Fibroblast of mammary gland (primary cell): ENCODE data around the gene DNTT.

ENCODE experiments used
- DNase-seq: peaks from one replicate; pipeline ENCODE4 v3.0.0-alpha.2; 2010; ENCODE audit warnings: low read depth
- H3K4me3 ChIP-seq: 2 replicates; pipeline ENCODE4 v1.5.1; 2011; ENCODE audit warnings: low read depth, mild to moderate bottlenecking, low read length, moderate library complexity; ENCODE audit not compliant: control insufficient read depth
- TF ChIP-seq, protein P1 (sequence below): conservative IDR thresholded peaks from 2 replicates; pipeline ENCODE4 v1.5.1; 2011; ENCODE audit warnings: low read depth, low read length, inconsistent platforms; ENCODE audit not compliant: control insufficient read depth, insufficient read depth

Gene DNTT

DNA sequence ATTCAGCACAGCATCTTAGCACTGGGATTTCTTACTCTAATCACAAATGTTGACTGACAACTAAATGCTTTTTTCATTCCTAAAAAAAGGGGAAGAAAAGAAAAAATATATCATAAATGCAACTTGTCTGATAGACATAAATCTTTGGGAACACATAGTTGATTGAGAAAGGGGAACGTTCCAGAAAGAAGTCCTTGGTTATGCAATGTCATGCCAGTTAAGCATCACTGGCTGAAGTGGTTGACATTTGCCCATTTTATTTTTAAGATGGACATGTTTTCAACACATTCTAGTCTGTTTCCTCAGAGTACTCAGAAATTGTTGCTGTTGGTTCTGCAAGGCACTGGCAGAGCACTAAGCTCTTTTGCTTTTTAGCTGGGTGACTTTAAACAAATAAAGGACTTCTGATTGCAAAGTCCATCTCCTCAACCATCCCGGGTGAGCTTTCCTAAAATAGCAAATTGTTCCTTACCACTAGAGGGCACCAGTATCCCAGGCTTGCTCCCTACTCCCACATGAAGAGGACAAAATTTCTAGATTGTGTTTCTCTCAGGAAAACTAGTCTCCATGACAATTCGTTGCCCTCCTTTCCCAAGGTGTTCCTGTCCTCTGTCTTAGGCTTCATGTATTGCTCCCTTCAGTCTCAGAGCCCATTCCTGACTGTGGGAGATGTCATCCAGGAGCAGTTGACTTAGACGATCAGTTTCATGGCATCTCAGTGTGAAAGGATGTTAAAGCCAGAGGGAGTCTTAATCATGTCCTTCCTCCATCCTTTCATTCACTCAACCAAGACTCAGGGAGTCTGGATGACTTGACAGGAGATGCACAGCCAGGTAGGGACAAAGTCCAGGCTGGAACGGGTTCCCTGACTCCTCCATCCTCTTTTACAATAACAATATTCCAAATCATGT lies 30.6 kb downstream of the DNTT start:
- peak; percentile 42 for DNase-seq
- TF ChIP-seq, protein P1, sequence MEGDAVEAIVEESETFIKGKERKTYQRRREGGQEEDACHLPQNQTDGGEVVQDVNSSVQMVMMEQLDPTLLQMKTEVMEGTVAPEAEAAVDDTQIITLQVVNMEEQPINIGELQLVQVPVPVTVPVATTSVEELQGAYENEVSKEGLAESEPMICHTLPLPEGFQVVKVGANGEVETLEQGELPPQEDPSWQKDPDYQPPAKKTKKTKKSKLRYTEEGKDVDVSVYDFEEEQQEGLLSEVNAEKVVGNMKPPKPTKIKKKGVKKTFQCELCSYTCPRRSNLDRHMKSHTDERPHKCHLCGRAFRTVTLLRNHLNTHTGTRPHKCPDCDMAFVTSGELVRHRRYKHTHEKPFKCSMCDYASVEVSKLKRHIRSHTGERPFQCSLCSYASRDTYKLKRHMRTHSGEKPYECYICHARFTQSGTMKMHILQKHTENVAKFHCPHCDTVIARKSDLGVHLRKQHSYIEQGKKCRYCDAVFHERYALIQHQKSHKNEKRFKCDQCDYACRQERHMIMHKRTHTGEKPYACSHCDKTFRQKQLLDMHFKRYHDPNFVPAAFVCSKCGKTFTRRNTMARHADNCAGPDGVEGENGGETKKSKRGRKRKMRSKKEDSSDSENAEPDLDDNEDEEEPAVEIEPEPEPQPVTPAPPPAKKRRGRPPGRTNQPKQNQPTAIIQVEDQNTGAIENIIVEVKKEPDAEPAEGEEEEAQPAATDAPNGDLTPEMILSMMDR = peak; percentile 79
- no peak overlapping the region for H3K4me3 ChIP-seq

DNA sequence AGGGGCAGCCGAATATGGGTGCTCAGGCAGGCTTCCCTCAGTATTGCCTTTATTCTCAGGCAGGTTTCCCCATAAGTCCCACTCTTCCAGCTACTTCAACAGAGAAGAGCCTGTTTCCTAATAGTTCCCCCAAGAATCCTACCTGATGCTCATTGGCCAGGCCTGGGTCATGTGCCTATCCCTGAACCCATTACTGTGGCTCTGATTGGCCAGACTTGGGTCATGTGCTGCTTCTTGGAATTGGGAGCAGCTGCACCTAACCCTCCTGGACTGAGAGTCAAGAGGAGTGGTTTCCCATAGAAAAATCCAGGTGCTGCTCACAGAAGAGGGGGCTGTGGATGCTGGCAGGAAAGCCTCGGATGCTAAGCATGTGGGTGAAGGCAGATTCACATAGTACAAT lies 32.9 kb downstream of the DNTT start:
- no peak for DNase-seq
- no peak overlapping the region for H3K4me3 ChIP-seq
- TF ChIP-seq, protein P1 = no peak

DNA sequence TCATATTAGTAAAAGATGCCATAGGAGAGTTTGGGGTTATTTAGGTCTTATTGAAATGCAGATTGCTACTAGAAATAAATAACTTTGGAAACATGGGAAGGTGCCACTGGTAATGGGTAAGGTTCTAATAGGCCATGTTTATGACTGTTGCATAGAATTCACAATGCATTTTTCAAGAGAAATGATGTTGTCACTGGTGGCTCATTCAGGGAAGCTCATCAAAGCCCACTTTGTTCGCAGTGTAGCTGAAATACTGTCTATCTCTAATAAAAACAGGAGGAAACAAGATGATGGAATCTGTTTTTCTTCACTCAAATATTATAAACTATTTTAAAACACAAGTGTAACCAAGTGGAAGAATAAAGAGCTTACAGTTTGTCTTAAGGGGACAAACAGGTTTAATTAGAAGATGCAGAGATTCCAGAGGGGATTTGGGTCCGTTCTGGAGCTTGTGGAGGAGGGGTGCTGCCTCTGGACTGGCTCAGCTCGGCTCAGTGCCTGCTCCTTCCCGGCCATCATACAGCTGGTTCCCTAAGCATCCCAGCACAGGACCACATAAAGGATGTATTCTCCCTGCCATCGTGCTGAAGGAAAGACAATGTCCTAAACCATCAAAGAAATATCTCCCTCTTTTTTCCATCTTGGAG lies 34.2 kb downstream of the DNTT start:
- DNase-seq = no peak
- no peak overlapping the region for H3K4me3 ChIP-seq
- TF ChIP-seq, protein P1 = no peak

DNA sequence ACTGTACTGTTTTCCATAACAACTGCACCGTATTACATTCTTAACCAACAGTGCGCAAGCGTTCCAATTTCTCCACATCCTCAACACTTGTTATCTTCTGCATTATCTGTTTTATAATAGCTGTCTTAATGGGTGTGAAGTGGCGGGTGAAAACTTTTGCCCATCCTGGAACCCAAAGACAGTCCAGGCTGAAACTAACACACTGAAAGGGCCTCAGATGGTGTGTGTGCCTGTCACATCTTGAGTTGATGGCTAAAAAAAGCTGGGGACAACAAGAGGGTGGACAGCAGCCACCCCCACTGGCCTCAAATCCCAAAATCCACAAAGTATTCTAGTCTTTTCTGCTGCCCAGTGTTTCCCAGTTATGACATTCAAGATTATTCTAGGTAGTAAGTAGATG lies 35.1 kb downstream of the DNTT start:
- TF ChIP-seq, protein P1 = no peak
- H3K4me3 ChIP-seq = no peak overlapping the region
- DNase-seq = no peak

DNA sequence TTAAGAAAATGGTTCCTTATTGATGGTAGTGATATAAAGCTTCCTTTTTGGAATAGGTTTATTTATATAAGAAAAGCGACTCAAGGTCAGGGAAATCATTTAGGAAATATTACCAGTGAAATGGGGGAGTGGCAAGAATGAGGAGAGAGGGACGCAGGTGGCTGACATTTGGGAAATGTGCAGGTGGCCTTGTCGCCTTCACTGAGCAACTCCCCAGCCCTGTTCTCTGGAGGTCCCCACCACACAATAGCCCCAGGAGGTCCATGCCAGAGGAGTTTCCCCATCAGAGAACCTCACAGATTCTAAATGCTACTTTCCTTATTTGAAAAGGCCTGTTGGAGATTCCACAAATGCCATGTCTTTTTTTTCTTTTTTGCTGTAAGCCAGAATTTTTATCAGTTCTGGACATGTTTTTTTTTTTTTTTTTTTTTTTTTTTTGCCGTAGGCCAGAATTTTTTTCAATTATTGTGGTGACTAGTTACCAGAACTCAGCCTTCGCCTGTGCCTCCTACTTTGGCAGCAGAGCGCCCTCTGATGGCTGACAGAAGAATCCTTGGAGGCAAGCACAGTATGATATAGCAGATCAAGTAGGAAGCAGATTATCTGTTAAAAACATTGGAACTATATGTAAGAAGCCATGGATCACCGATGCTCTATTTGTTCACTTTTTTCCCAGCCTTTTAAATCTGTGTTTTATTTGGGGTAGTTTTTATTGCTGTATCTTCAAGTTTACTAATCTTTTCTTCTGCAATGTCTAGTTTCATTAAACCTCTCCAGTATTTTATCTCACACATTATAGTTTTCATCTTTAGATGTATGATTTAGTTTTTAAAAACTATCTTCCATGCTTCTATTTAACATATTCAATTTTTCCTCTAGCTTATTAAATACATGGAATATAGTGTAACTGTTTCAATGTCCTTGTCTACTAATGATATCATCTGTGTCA lies 36.0 kb downstream of the DNTT start:
- TF ChIP-seq, protein P1 = peak; percentile 78
- no peak overlapping the region for H3K4me3 ChIP-seq
- peak; percentile 67 for DNase-seq
